SK-N-SH treated with all-trans-retinoic acid at 6 μM for 48 hours (cell line): ENCODE measurements around the gene MTUS2.

Experiments
- ATAC-seq: fragments of 200-7000 bp; cut with Tn5 transposase; 3 replicates; pipeline ENCODE4 v1.9.1; 2020; ENCODE audit warnings: mild to moderate bottlenecking, moderate library complexity
- ARNTL ChIP-seq: fragments of 450-650 bp; formaldehyde crosslinking; IDR thresholded peaks from 2 replicates; pipeline ENCODE4 v1.5.0; 2020; ENCODE audit warnings: low read depth, mild to moderate bottlenecking, moderate library complexity, borderline replicate concordance
- BACH2 ChIP-seq: fragments of 250-450 bp; sonication (Bioruptor Pico); IDR thresholded peaks from 2 replicates; pipeline ENCODE4 v1.9.0; 2021; ENCODE audit warnings: mild to moderate bottlenecking, borderline replicate concordance
- CREB5 ChIP-seq: fragments of 250-450 bp; sonication (Bioruptor Pico); IDR thresholded peaks from 2 replicates; pipeline ENCODE4 v1.5.1; 2020; ENCODE audit warnings: low read depth, mild to moderate bottlenecking, moderate library complexity
- CSDC2 ChIP-seq: fragments of 250-450 bp; sonication (Bioruptor Pico); IDR thresholded peaks from 2 replicates; pipeline ENCODE4 v1.5.0; 2020; ENCODE audit warnings: mild to moderate bottlenecking, moderate library complexity
- ESRRG ChIP-seq: fragments of 250-450 bp; sonication (Bioruptor Pico); IDR thresholded peaks from 2 replicates; pipeline ENCODE4 v1.6.1; 2021; ENCODE audit warnings: mild to moderate bottlenecking
- GLIS3 ChIP-seq: fragments of 250-450 bp; sonication (Bioruptor Pico); IDR thresholded peaks from 2 replicates; pipeline ENCODE4 v1.5.0; 2020; ENCODE audit warnings: mild to moderate bottlenecking, moderate library complexity
- ISL1 ChIP-seq: fragments of 250-450 bp; sonication (Bioruptor Pico); IDR thresholded peaks from 2 replicates; pipeline ENCODE4 v2.1.2; 2022; ENCODE audit warnings: mild to moderate bottlenecking, moderate library complexity
- OSR1 ChIP-seq: fragments of 250-450 bp; sonication (Bioruptor Pico); IDR thresholded peaks from 2 replicates; pipeline ENCODE4 v1.8.0; 2022; ENCODE audit warnings: moderate library complexity, mild to moderate bottlenecking, inconsistent platforms
- PPARA ChIP-seq: fragments of 250-450 bp; sonication (Bioruptor Pico); IDR thresholded peaks from 2 replicates; pipeline ENCODE4 v1.5.0; 2020; ENCODE audit warnings: mild to moderate bottlenecking, borderline replicate concordance
- RARB ChIP-seq: fragments of 250-450 bp; sonication (Bioruptor Pico); IDR thresholded peaks from 2 replicates; pipeline ENCODE4 v1.8.0; 2021; ENCODE audit warnings: mild to moderate bottlenecking, moderate library complexity
- SNAI2 ChIP-seq: fragments of 250-450 bp; sonication (Bioruptor Pico); IDR thresholded peaks from 2 replicates; pipeline ENCODE4 v1.5.0; 2020; ENCODE audit warnings: mild to moderate bottlenecking, moderate library complexity
- TCF4 ChIP-seq: fragments of 250-450 bp; sonication (Bioruptor Pico); IDR thresholded peaks from 2 replicates; pipeline ENCODE4 v1.8.0; 2021; ENCODE audit warnings: mild to moderate bottlenecking, moderate library complexity, borderline replicate concordance
- TOX ChIP-seq: fragments of 250-450 bp; sonication (Bioruptor Pico); IDR thresholded peaks from 2 replicates; pipeline ENCODE4 v1.8.0; 2021; ENCODE audit warnings: mild to moderate bottlenecking, moderate library complexity, borderline replicate concordance
- ZC3H10 ChIP-seq: fragments of 250-450 bp; sonication (Bioruptor Pico); IDR thresholded peaks from 2 replicates; pipeline ENCODE4 v1.5.1; 2021; ENCODE audit warnings: mild to moderate bottlenecking, moderate library complexity
- ZFP3 ChIP-seq: fragments of 250-450 bp; sonication (Bioruptor Pico); IDR thresholded peaks from 2 replicates; pipeline ENCODE4 v1.5.0; 2020; ENCODE audit warnings: mild to moderate bottlenecking, moderate library complexity
- ZFP30 ChIP-seq: fragments of 450-650 bp; formaldehyde crosslinking; IDR thresholded peaks from 2 replicates; pipeline ENCODE4 v1.5.0; 2022; ENCODE audit warnings: mild to moderate bottlenecking, moderate library complexity
- ZNF565 ChIP-seq: fragments of 450-650 bp; formaldehyde crosslinking; conservative IDR thresholded peaks from 2 replicates; pipeline ENCODE4 v1.5.0; 2020; ENCODE audit warnings: low read depth, mild to moderate bottlenecking, moderate library complexity
- ZNF70 ChIP-seq: fragments of 450-650 bp; formaldehyde crosslinking; IDR thresholded peaks from 2 replicates; pipeline ENCODE4 v1.5.0; 2020; ENCODE audit warnings: mild to moderate bottlenecking, moderate library complexity
- ZNF8 ChIP-seq: fragments of 450-650 bp; formaldehyde crosslinking; IDR thresholded peaks from 2 replicates; pipeline ENCODE4 v1.5.0; 2020; ENCODE audit warnings: mild to moderate bottlenecking, moderate library complexity
- TF ChIP-seq, protein P1 (sequence below): fragments of 250-450 bp; sonication (Bioruptor Pico); IDR thresholded peaks from 2 replicates; pipeline ENCODE4 v1.8.0; 2020; ENCODE audit warnings: mild to moderate bottlenecking, moderate library complexity, borderline replicate concordance
- TF ChIP-seq, protein P2 (sequence below): fragments of 250-450 bp; sonication (Bioruptor Pico); IDR thresholded peaks from 2 replicates; pipeline ENCODE4 v1.8.0; 2021; ENCODE audit warnings: low read depth, mild to moderate bottlenecking, moderate library complexity, borderline replicate concordance
- TF ChIP-seq, protein P3 (sequence below): fragments of 250-450 bp; sonication (Bioruptor Pico); IDR thresholded peaks from 2 replicates; pipeline ENCODE4 v1.5.0; 2020; ENCODE audit warnings: mild to moderate bottlenecking, moderate library complexity
- TF ChIP-seq, protein P4 (sequence below): fragments of 250-450 bp; sonication (Bioruptor Pico); IDR thresholded peaks from 2 replicates; pipeline ENCODE4 v1.5.1; 2021; ENCODE audit warnings: mild to moderate bottlenecking, moderate library complexity

MTUS2 gene

DNA sequence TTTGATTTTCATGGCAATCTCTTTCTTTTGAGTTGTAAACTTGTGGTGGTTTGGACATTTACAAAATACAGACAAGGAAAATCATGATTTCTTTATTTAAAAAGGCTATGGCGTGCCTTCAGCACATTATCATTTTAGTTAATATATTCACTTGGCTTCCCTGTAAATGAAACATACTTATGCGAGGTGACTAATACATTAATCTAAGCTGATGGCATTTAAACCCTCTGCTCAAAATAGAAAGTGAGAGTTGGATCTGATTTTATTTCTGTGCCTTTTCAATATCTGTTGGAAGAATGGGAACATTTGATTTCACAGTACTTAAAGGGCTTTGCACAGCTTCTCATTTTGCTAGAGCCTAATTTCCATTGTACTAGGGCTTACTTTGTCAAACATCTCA lies 289.8 kb downstream of the MTUS2 start:
- ATAC-seq = no peak
- no peak for TF ChIP-seq ZNF8 (CRISPR knock-in tag)
- TF ChIP-seq ZNF70 (CRISPR knock-in tag) = no peak
- TF ChIP-seq, protein P1, sequence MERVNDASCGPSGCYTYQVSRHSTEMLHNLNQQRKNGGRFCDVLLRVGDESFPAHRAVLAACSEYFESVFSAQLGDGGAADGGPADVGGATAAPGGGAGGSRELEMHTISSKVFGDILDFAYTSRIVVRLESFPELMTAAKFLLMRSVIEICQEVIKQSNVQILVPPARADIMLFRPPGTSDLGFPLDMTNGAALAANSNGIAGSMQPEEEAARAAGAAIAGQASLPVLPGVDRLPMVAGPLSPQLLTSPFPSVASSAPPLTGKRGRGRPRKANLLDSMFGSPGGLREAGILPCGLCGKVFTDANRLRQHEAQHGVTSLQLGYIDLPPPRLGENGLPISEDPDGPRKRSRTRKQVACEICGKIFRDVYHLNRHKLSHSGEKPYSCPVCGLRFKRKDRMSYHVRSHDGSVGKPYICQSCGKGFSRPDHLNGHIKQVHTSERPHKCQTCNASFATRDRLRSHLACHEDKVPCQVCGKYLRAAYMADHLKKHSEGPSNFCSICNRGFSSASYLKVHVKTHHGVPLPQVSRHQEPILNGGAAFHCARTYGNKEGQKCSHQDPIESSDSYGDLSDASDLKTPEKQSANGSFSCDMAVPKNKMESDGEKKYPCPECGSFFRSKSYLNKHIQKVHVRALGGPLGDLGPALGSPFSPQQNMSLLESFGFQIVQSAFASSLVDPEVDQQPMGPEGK (CRISPR knock-in tag) = no peak
- TF ChIP-seq SNAI2 (CRISPR knock-in tag) = no peak
- TF ChIP-seq, protein P2, sequence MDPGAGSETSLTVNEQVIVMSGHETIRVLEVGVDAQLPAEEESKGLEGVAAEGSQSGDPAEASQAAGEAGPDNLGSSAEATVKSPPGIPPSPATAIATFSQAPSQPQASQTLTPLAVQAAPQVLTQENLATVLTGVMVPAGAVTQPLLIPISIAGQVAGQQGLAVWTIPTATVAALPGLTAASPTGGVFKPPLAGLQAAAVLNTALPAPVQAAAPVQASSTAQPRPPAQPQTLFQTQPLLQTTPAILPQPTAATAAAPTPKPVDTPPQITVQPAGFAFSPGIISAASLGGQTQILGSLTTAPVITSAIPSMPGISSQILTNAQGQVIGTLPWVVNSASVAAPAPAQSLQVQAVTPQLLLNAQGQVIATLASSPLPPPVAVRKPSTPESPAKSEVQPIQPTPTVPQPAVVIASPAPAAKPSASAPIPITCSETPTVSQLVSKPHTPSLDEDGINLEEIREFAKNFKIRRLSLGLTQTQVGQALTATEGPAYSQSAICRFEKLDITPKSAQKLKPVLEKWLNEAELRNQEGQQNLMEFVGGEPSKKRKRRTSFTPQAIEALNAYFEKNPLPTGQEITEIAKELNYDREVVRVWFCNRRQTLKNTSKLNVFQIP = no peak
- TF ChIP-seq, protein P3, sequence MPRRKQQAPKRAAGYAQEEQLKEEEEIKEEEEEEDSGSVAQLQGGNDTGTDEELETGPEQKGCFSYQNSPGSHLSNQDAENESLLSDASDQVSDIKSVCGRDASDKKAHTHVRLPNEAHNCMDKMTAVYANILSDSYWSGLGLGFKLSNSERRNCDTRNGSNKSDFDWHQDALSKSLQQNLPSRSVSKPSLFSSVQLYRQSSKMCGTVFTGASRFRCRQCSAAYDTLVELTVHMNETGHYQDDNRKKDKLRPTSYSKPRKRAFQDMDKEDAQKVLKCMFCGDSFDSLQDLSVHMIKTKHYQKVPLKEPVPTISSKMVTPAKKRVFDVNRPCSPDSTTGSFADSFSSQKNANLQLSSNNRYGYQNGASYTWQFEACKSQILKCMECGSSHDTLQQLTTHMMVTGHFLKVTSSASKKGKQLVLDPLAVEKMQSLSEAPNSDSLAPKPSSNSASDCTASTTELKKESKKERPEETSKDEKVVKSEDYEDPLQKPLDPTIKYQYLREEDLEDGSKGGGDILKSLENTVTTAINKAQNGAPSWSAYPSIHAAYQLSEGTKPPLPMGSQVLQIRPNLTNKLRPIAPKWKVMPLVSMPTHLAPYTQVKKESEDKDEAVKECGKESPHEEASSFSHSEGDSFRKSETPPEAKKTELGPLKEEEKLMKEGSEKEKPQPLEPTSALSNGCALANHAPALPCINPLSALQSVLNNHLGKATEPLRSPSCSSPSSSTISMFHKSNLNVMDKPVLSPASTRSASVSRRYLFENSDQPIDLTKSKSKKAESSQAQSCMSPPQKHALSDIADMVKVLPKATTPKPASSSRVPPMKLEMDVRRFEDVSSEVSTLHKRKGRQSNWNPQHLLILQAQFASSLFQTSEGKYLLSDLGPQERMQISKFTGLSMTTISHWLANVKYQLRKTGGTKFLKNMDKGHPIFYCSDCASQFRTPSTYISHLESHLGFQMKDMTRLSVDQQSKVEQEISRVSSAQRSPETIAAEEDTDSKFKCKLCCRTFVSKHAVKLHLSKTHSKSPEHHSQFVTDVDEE (CRISPR knock-in tag) = no peak
- TF ChIP-seq GLIS3 (CRISPR knock-in tag) = no peak
- TF ChIP-seq ARNTL (CRISPR knock-in tag) = no peak
- TF ChIP-seq TOX (CRISPR knock-in tag) = no peak
- TF ChIP-seq TCF4 (CRISPR knock-in tag) = no peak
- TF ChIP-seq OSR1 = no peak
- no peak for TF ChIP-seq ZNF565
- no peak for TF ChIP-seq ESRRG (CRISPR knock-in tag)
- no peak for TF ChIP-seq ZFP3 (CRISPR knock-in tag)
- TF ChIP-seq ZFP30 (CRISPR knock-in tag) = no peak
- no peak for TF ChIP-seq ZC3H10
- TF ChIP-seq, all 23 proteins: peak for 0

- TF ChIP-seq, protein P4, sequence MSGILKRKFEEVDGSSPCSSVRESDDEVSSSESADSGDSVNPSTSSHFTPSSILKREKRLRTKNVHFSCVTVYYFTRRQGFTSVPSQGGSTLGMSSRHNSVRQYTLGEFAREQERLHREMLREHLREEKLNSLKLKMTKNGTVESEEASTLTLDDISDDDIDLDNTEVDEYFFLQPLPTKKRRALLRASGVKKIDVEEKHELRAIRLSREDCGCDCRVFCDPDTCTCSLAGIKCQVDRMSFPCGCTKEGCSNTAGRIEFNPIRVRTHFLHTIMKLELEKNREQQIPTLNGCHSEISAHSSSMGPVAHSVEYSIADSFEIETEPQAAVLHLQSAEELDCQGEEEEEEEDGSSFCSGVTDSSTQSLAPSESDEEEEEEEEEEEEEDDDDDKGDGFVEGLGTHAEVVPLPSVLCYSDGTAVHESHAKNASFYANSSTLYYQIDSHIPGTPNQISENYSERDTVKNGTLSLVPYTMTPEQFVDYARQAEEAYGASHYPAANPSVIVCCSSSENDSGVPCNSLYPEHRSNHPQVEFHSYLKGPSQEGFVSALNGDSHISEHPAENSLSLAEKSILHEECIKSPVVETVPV = no peak
- TF ChIP-seq PPARA (CRISPR knock-in tag) (no peak), TOX (CRISPR knock-in tag) (no peak), CREB5 (CRISPR knock-in tag) (no peak), ZFP3 (CRISPR knock-in tag) (no peak), CSDC2 (CRISPR knock-in tag) (no peak), RARB (CRISPR knock-in tag) (no peak), OSR1 (no peak), GLIS3 (CRISPR knock-in tag) (no peak), TCF4 (CRISPR knock-in tag) (no peak), ZNF565 (no peak), ARNTL (CRISPR knock-in tag) (no peak), ZNF8 (CRISPR knock-in tag) (no peak), BACH2 (CRISPR knock-in tag) (no peak), ZC3H10 (no peak), ISL1 (CRISPR knock-in tag) (no peak), SNAI2 (CRISPR knock-in tag) (no peak), ESRRG (CRISPR knock-in tag) (no peak)
- TF ChIP-seq, protein P1 (CRISPR knock-in tag) = no peak
- TF ChIP-seq, protein P3 (CRISPR knock-in tag) = no peak
- no peak for ATAC-seq
Measured at GRCh38 chr13:29111446-29111845, 291.3 kb downstream of the MTUS2 start.
